Smooth muscle cell (in vitro differentiated cells): ENCODE results near the gene FBRSL1. TPM values are rescaled to one million over a fixed set of nuclear protein-coding genes. Genes with fewer than 3 reads are reported as not detected.

Experiments
- DNase-seq: peaks from one replicate; lab custom pipeline; 2025; ENCODE audit not compliant: unreplicated experiment; lab: John Stamatoyannopoulos, UW
- H2AFZ ChIP-seq: fragments of 200-600 bp; sonication (generic); 2 replicates; pipeline ENCODE4 v1.6.0; 2016; ENCODE audit warnings: antibody characterized with exemption, low read depth, mild to moderate bottlenecking
- H3F3A ChIP-seq: fragments of 200-600 bp; sonication (generic); 2 replicates; pipeline ENCODE4 v1.6.0; 2017; ENCODE audit warnings: antibody characterized with exemption, low read depth
- H3K27ac ChIP-seq: fragments of 200-600 bp; sonication (generic); 2 replicates; pipeline ENCODE4 v1.5.1; 2016; ENCODE audit warnings: low read depth, mild to moderate bottlenecking
- H3K27me3 ChIP-seq: fragments of 200-600 bp; sonication (generic); 2 replicates; pipeline ENCODE4 v1.6.1; 2016; ENCODE audit warnings: low read depth, mild to moderate bottlenecking
- H3K36me3 ChIP-seq: fragments of 200-600 bp; sonication (generic); 2 replicates; pipeline ENCODE4 v1.5.1; 2016; ENCODE audit warnings: low read depth
- H3K4me1 ChIP-seq: fragments of 200-600 bp; sonication (generic); 2 replicates; pipeline ENCODE4 v1.5.1; 2016; ENCODE audit warnings: low read depth
- H3K4me2 ChIP-seq: fragments of 200-600 bp; sonication (generic); 2 replicates; pipeline ENCODE4 v1.6.0; 2016; ENCODE audit warnings: mild to moderate bottlenecking
- H3K4me3 ChIP-seq: fragments of 200-600 bp; sonication (generic); 2 replicates; pipeline ENCODE4 v1.5.1; 2016; ENCODE audit warnings: mild to moderate bottlenecking
- H3K79me2 ChIP-seq: fragments of 200-600 bp; sonication (generic); 2 replicates; pipeline ENCODE4 v1.6.0; 2016; ENCODE audit warnings: low read depth, mild to moderate bottlenecking
- H3K9ac ChIP-seq: fragments of 200-600 bp; sonication (generic); 2 replicates; pipeline ENCODE4 v1.6.0; 2016; ENCODE audit warnings: low read depth
- H3K9me3 ChIP-seq: fragments of 200-600 bp; sonication (generic); replicated peaks from 2 replicates; pipeline ENCODE4 v1.5.1; 2016; ENCODE audit warnings: low read depth
- H4K20me1 ChIP-seq: fragments of 200-600 bp; sonication (generic); 2 replicates; pipeline ENCODE4 v1.6.0; 2016; ENCODE audit warnings: low read depth
- WGBS: methylation state at CpG from one replicate; pipeline ENCODE4 v1.1.7; 2016; ENCODE audit warnings: low lambda C conversion rate; 5-methylcytosine and 5-hydroxymethylcytosine counted together
- polyA plus RNA-seq: library from polyadenylated mRNA; unstranded; fragments of >200 nt; fragmentation: Nextera tagmentation; extraction: Ambion mirVana; gene quantifications from 2 replicates; pipeline ENCODE4 v1.2.1, GENCODE V29; 2016
- total RNA-seq: library from RNA; depleted of rRNA; stranded (reverse); fragments of >200 nt; gene quantifications from 2 replicates; pipeline ENCODE4 v1.2.3, GENCODE V29; 2014
- TF ChIP-seq, protein P1 (sequence below): fragments of 200-600 bp; sonication (generic); IDR thresholded peaks from 2 replicates; pipeline ENCODE4 v1.5.1; 2017; ENCODE audit warnings: borderline replicate concordance, mild to moderate bottlenecking, antibody characterized with exemption; ENCODE audit not compliant: insufficient read depth, poor library complexity, severe bottlenecking

The FBRSL1 gene
- total and polyA plus RNA-seq, 2 experiments from 2014 or later: 7.9 to 17.6 TPM

GRCh38 chr12:132524405-132524804, 34.5 kb downstream of the FBRSL1 start:
- H3K4me3 ChIP-seq: no peak overlapping the region
- H3F3A ChIP-seq: no peaks in the 10 kb centered on the region
- no peaks in the 10 kb centered on the region for H3K36me3 ChIP-seq
- no peaks in the 10 kb centered on the region for H3K9me3 ChIP-seq
- TF ChIP-seq, protein P1, sequence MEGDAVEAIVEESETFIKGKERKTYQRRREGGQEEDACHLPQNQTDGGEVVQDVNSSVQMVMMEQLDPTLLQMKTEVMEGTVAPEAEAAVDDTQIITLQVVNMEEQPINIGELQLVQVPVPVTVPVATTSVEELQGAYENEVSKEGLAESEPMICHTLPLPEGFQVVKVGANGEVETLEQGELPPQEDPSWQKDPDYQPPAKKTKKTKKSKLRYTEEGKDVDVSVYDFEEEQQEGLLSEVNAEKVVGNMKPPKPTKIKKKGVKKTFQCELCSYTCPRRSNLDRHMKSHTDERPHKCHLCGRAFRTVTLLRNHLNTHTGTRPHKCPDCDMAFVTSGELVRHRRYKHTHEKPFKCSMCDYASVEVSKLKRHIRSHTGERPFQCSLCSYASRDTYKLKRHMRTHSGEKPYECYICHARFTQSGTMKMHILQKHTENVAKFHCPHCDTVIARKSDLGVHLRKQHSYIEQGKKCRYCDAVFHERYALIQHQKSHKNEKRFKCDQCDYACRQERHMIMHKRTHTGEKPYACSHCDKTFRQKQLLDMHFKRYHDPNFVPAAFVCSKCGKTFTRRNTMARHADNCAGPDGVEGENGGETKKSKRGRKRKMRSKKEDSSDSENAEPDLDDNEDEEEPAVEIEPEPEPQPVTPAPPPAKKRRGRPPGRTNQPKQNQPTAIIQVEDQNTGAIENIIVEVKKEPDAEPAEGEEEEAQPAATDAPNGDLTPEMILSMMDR: no peak
- WGBS: 81% methylated on average over 16 of the region's 16 CpGs
- H3K27me3 ChIP-seq: no peaks in the 10 kb centered on the region
- H3K4me2 ChIP-seq: no peak overlapping the region
- H3K27ac ChIP-seq: no peak overlapping the region
- H4K20me1 ChIP-seq: peaks cover 92% of the 10 kb centered on the region
- H3K4me1 ChIP-seq: no peaks in the 10 kb centered on the region
- no peaks in the 10 kb centered on the region for H3K79me2 ChIP-seq
- H2AFZ ChIP-seq: no peak overlapping the region
- H3K9ac ChIP-seq: no peak overlapping the region
- DNase-seq: no peak

DNA sequence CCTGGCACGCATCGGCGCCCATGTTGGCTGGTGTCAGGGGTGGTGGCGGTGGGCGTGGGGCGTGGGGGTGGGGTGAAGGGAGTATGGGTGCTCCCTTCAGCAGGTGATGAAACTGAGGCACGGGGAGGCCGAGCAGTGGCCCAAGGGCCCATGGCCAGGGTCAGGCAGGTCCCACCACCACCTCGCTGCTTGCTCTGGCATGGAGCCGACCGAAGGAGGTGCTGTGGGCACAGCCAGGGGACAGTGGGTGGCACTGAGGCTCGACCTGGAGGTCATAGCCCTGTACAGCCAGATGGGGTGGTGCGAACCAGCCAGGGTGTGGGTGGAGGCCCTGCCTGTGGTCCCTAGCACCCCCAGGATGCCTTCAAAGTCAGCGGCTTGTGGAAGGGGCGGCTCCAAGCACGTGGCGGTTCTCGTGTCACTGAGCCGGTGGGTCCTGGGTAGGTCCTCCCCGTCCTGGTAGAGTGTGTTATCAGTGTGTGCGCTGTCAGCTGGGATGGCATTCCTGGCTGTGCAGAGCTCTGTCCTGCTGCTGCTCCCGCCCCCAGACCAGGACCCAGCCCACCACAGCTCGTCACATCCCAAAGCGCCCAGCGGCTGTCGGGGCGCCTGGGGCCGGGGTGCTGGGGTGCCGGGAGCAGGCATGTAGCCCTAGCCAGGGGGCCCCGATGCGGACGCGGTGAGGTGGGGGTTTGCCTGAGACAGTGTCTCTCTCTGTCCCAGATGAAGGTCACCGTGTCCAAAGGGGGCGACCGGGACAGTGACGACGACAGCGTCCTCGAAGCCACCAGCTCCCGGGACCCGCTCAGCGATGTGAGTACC, 35.3 kb downstream of the FBRSL1 start:
- Histone ChIP-seq H3F3A (no peaks in the 10 kb centered on the region), H4K20me1 (peaks cover 94% of the 10 kb centered on the region), H3K4me2 (no peak overlapping the region), H3K4me3 (no peak overlapping the region), H3K27ac (no peak overlapping the region), H3K36me3 (no peaks in the 10 kb centered on the region), H3K79me2 (no peaks in the 10 kb centered on the region), H2AFZ (no peak overlapping the region), H3K4me1 (no peaks in the 10 kb centered on the region), H3K9ac (no peak overlapping the region), H3K9me3 (no peaks in the 10 kb centered on the region), H3K27me3 (no peaks in the 10 kb centered on the region)
- TF ChIP-seq, protein P1: no peak
- WGBS: 98% methylated on average over 32 of the region's 43 CpGs
- DNase-seq: no peak

DNA sequence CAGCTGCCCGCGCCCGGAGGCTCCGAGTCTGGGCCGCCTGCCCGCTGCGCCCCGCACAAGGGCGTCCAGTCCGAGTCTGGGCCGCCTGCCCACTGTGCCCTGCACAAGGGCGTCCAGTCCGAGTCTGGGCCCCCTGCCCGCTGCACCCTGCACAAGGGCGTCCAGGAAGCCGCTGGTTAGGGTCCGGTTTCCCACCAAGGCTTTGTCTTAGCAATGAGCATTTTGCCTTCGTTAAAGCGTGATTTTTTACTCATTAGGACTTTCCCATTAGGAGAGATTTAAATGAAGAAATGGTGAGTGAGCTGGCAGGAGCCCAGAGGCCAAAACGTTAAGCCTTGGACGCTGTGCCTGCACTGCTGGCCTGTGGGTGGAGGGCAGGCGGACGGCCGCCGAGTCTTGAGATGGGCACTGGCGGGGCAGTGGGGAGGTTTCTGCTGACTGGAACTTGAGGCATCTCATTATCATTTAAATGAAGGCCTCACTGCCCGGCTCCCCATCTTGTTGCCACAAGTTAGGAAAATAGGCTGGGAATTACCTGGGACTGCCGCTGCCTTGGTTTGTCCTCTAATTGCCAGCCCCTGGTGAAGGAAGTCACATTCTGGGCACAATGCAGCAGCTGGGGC, 36.0 kb downstream of the FBRSL1 start:
- no peaks in the 10 kb centered on the region for H3K4me1 ChIP-seq
- no peak overlapping the region for H2AFZ ChIP-seq
- TF ChIP-seq, protein P1: no peak
- no peaks in the 10 kb centered on the region for H3K36me3 ChIP-seq
- peaks cover 92% of the 10 kb centered on the region for H4K20me1 ChIP-seq
- H3K4me2 ChIP-seq: no peak overlapping the region
- no peak for DNase-seq
- H3K4me3 ChIP-seq: no peak overlapping the region
- 95% methylated on average over 28 of the region's 28 CpGs for WGBS
- no peak overlapping the region for H3K27ac ChIP-seq
- H3K79me2 ChIP-seq: no peaks in the 10 kb centered on the region
- H3K9me3 ChIP-seq: no peaks in the 10 kb centered on the region
- no peak overlapping the region for H3K9ac ChIP-seq
- no peaks in the 10 kb centered on the region for H3F3A ChIP-seq
- H3K27me3 ChIP-seq: no peaks in the 10 kb centered on the region
